Mucosa of rectum (tissue), 2 donors: ENCODE measurements around the gene PKLR.
A peak's percentile ranks its signal among the peaks of the same experiment; 100 is the strongest.

Experiments used
- H3K27ac ChIP-seq, 2 donors: one replicate each; pipeline ENCODE4 v1.7.0; 2013; ENCODE audit warnings: inconsistent platforms in 2 of 2, low read depth in 2 of 2, low read length in 2 of 2
- H3K27me3 ChIP-seq, 2 donors: one replicate each; pipeline ENCODE4 v1.7.0; 2013; ENCODE audit warnings: low read length in 2 of 2; ENCODE audit not compliant: control insufficient read depth in 2 of 2, insufficient read depth in 2 of 2
- H3K36me3 ChIP-seq, 2 donors: one replicate each; pipeline ENCODE4 v1.7.0; 2013; ENCODE audit warnings: low read length in 2 of 2; ENCODE audit not compliant: control insufficient read depth in 2 of 2, insufficient read depth in 2 of 2
- H3K4me1 ChIP-seq, 2 donors: one replicate each; pipeline ENCODE4 v1.7.0; 2013; ENCODE audit warnings: low read length in 2 of 2, mild to moderate bottlenecking in 1 of 2; ENCODE audit not compliant: control insufficient read depth in 2 of 2, insufficient read depth in 2 of 2
- H3K4me3 ChIP-seq, 2 donors: one replicate each; pipeline ENCODE4 v1.7.0; 2013; ENCODE audit warnings: low read length in 2 of 2
- H3K9ac ChIP-seq, 2 donors: one replicate each; pipeline ENCODE4 v1.7.0; 2013; ENCODE audit warnings: low read length in 2 of 2, low read depth in 1 of 2, mild to moderate bottlenecking in 1 of 2
- H3K9me3 ChIP-seq, 2 donors: one replicate each; pipeline ENCODE4 v1.7.0; 2013; ENCODE audit warnings: low read length in 2 of 2; ENCODE audit not compliant: control insufficient read depth in 2 of 2
- donor health status: healthy.
- donor health status: Normal muscosa, but diverticular disease.

Gene PKLR

GRCh38 chr1:155287987-155288543 is 13.2 kb downstream of the PKLR start:
- Histone ChIP-seq H3K27me3 (peaks cover 0 to 3% of the 10 kb centered on the region in 2 donors), H3K36me3 (peaks cover 5 to 10% of the 10 kb centered on the region in 2 donors), H3K27ac (no peak overlapping the region), H3K4me3 (no peak overlapping the region), H3K9ac (no peak overlapping the region), H3K4me1 (no peaks in the 10 kb centered on the region), H3K9me3 (no peaks in the 10 kb centered on the region)

- no peak overlapping the region for H3K9ac ChIP-seq
- no peak overlapping the region for H3K27ac ChIP-seq
- H3K36me3 ChIP-seq, result peaks cover 5 to 10% of the 10 kb centered on the region in 2 donors
- no peaks in the 10 kb centered on the region for H3K4me1 ChIP-seq
- H3K27me3 ChIP-seq, result no peaks in the 10 kb centered on the region
- no peak overlapping the region for H3K4me3 ChIP-seq
- no peaks in the 10 kb centered on the region for H3K9me3 ChIP-seq
Observed at GRCh38 chr1:155286544-155286943, 14.7 kb downstream of the PKLR start.

DNA sequence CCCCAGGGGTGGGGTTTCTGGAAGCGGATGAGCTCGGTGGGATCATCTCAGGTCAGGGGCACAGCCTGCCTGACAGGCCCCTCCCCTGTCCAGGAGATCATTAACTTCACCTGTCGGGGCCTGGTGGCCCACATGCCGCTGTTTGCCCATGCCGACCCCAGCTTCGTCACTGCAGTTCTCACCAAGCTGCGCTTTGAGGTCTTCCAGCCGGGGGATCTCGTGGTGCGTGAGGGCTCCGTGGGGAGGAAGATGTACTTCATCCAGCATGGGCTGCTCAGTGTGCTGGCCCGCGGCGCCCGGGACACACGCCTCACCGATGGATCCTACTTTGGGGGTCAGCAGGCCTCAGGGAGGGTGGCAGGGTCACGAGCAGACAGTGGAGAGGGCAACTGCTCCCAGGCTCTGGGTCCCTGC is 15.6 kb downstream of the PKLR start:
- H3K27me3 ChIP-seq, result no peaks in the 10 kb centered on the region
- no peak overlapping the region for H3K27ac ChIP-seq
- H3K36me3 ChIP-seq, result peaks cover 5 to 10% of the 10 kb centered on the region in 2 donors
- no peaks in the 10 kb centered on the region for H3K4me1 ChIP-seq
- H3K4me3 ChIP-seq, result no peak overlapping the region
- H3K9ac ChIP-seq, result no peak overlapping the region
- no peaks in the 10 kb centered on the region for H3K9me3 ChIP-seq

GRCh38 chr1:155285063-155285462 is 16.2 kb downstream of the PKLR start:
- H3K27me3 ChIP-seq, result no peaks in the 10 kb centered on the region
- peaks cover 2 to 10% of the 10 kb centered on the region in 2 donors for H3K36me3 ChIP-seq
- no peak overlapping the region for H3K9ac ChIP-seq
- H3K27ac ChIP-seq, result no peak overlapping the region
- H3K9me3 ChIP-seq, result no peaks in the 10 kb centered on the region
- no peaks in the 10 kb centered on the region for H3K4me1 ChIP-seq
- no peak overlapping the region for H3K4me3 ChIP-seq

- H3K27me3 ChIP-seq, result no peaks in the 10 kb centered on the region
- H3K27ac ChIP-seq, result no peak overlapping the region
- H3K9ac ChIP-seq, result no peak overlapping the region
- H3K36me3 ChIP-seq, result peaks cover 2 to 10% of the 10 kb centered on the region in 2 donors
- no peaks in the 10 kb centered on the region for H3K9me3 ChIP-seq
- H3K4me1 ChIP-seq, result no peaks in the 10 kb centered on the region
- no peak overlapping the region for H3K4me3 ChIP-seq
Observed at GRCh38 chr1:155284476-155284875, 16.8 kb downstream of the PKLR start.

DNA sequence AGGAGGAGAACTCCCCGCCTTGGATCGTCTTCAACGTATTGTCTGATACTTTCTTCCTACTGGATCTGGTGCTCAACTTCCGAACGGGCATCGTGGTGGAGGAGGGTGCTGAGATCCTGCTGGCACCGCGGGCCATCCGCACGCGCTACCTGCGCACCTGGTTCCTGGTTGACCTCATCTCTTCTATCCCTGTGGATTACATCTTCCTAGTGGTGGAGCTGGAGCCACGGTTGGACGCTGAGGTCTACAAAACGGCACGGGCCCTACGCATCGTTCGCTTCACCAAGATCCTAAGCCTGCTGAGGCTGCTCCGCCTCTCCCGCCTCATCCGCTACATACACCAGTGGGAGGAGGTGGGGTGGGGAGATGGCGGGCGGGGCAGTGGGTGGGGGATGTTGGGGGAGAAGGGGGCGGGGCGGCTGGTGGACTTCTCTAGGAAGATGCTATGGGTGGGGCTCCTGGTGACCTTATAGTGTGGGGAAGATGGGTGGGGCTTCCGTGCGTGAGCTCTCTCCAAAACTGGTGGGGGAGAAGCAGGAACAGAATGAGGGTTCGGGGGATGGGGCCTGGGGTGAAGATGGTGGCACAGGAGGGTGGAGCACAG is 18.6 kb downstream of the PKLR start:
- H3K9me3 ChIP-seq, result no peaks in the 10 kb centered on the region
- H3K27ac ChIP-seq, result no peak overlapping the region
- peaks cover 7 to 9% of the 10 kb centered on the region in 2 donors for H3K4me1 ChIP-seq
- H3K36me3 ChIP-seq, result peaks cover 0 to 6% of the 10 kb centered on the region in 2 donors
- H3K9ac ChIP-seq, result no peak overlapping the region
- H3K27me3 ChIP-seq, result no peaks in the 10 kb centered on the region
- no peak overlapping the region for H3K4me3 ChIP-seq

GRCh38 chr1:155279268-155279667 is 22.0 kb downstream of the PKLR start:
- Histone ChIP-seq H3K27me3 (no peaks in the 10 kb centered on the region), H3K9me3 (no peaks in the 10 kb centered on the region), H3K4me3 (no peak overlapping the region), H3K9ac (no peak overlapping the region), H3K36me3 (peaks cover 0 to 6% of the 10 kb centered on the region in 2 donors), H3K4me1 (peaks cover 12 to 14% of the 10 kb centered on the region in 2 donors), H3K27ac (no peak overlapping the region)

GRCh38 chr1:155278689-155279160 is 22.5 kb downstream of the PKLR start:
- Histone ChIP-seq H3K27ac (peak overlapping the region in 1 of 2 donors; percentile 57), H3K4me1 (peaks cover 14 to 16% of the 10 kb centered on the region in 2 donors), H3K9me3 (no peaks in the 10 kb centered on the region), H3K4me3 (peak overlapping the region; percentile 68 to 83), H3K36me3 (peaks cover 0 to 3% of the 10 kb centered on the region in 2 donors), H3K27me3 (no peaks in the 10 kb centered on the region), H3K9ac (no peak overlapping the region)

DNA sequence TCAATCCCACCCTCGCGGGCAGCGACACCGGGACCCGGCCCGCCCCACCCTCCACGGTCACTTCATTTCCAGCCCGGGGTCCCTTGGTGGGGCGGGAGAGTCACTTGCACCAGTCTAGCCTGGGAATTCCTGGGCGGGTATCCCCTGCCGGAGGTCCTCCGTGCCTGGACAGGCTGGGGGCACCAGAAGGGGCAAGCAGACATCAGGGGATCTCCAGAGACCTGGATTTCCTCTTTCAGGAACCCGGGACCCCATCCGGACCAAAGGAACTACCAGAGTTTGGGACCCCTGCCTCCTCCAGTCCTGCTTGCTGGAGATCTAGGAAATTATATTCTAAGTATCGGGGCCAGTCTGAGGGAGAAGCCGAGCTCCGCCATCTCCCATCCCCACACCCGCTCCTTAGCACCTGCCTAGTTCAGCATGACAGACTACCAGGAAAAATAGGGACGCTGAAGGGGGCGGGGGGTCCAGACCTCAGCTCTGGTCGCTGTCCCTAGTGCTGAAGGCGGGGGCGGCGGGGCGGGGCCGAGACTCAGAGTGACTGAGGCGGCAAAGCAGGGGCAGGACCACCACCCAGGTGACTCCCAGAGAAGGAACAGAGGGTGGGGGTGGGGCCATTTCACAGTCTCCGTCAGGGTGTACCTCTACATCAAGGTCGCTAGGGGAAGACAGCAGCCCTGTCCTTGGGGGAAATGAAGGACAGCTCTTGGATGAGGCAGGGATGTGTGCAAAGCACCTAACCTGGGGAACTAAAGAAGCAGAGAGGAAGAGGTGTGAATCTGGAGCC is 23.1 kb downstream of the PKLR start:
- H3K9me3 ChIP-seq, result no peaks in the 10 kb centered on the region
- H3K4me3 ChIP-seq, result peak overlapping the region; percentile 68 to 83
- H3K27ac ChIP-seq, result peak overlapping the region; percentile 9 to 57
- H3K36me3 ChIP-seq, result no peaks in the 10 kb centered on the region
- peak overlapping the region; percentile 71 to 72 for H3K9ac ChIP-seq
- no peaks in the 10 kb centered on the region for H3K27me3 ChIP-seq
- H3K4me1 ChIP-seq, result peaks cover 17 to 18% of the 10 kb centered on the region in 2 donors
